SK-N-SH treated with all-trans-retinoic acid at 6 μM for 48 hours (cell line): ENCODE results near the gene DEF6.

Experiments used
- BACH2 ChIP-seq: fragments of 250-450 bp; sonication (Bioruptor Pico); IDR thresholded peaks from 2 replicates; pipeline ENCODE4 v1.9.0; 2021; ENCODE audit warnings: mild to moderate bottlenecking, borderline replicate concordance
- ESRRG ChIP-seq: fragments of 250-450 bp; sonication (Bioruptor Pico); IDR thresholded peaks from 2 replicates; pipeline ENCODE4 v1.6.1; 2021; ENCODE audit warnings: mild to moderate bottlenecking
- GLIS3 ChIP-seq: fragments of 250-450 bp; sonication (Bioruptor Pico); IDR thresholded peaks from 2 replicates; pipeline ENCODE4 v1.5.0; 2020; ENCODE audit warnings: mild to moderate bottlenecking, moderate library complexity
- ISL1 ChIP-seq: fragments of 250-450 bp; sonication (Bioruptor Pico); IDR thresholded peaks from 2 replicates; pipeline ENCODE4 v2.1.2; 2022; ENCODE audit warnings: mild to moderate bottlenecking, moderate library complexity
- POU6F1 ChIP-seq: fragments of 250-450 bp; sonication (Bioruptor Pico); IDR thresholded peaks from 2 replicates; pipeline ENCODE4 v1.8.0; 2021; ENCODE audit warnings: low read depth, mild to moderate bottlenecking, moderate library complexity, borderline replicate concordance
- RARB ChIP-seq: fragments of 250-450 bp; sonication (Bioruptor Pico); IDR thresholded peaks from 2 replicates; pipeline ENCODE4 v1.8.0; 2021; ENCODE audit warnings: mild to moderate bottlenecking, moderate library complexity
- SNAI2 ChIP-seq: fragments of 250-450 bp; sonication (Bioruptor Pico); IDR thresholded peaks from 2 replicates; pipeline ENCODE4 v1.5.0; 2020; ENCODE audit warnings: mild to moderate bottlenecking, moderate library complexity

GRCh38 chr6:35358086-35358485, 60.5 kb downstream of the DEF6 start:
- no peak for TF ChIP-seq ESRRG (CRISPR knock-in tag)
- TF ChIP-seq SNAI2 (CRISPR knock-in tag), result no peak
- TF ChIP-seq ISL1 (CRISPR knock-in tag), result no peak
- TF ChIP-seq GLIS3 (CRISPR knock-in tag), result no peak
- no peak for TF ChIP-seq BACH2 (CRISPR knock-in tag)
- no peak for TF ChIP-seq POU6F1 (CRISPR knock-in tag)
- no peak for TF ChIP-seq RARB (CRISPR knock-in tag)
